HEK293 (cell line): ENCODE measurements around the gene EIF4G1.
"Not testable (repeated sequence)": the region's sequence is repeated elsewhere in the genome, so short reads cannot be mapped to it uniquely, and the experiment has no call there.

Experiments
- CTCF ChIA-PET: fragments of 350-600 bp; formaldehyde crosslinking; extraction: SDS; loops from one replicate; lab custom pipeline; 2021; ENCODE audit warnings: antibody characterized with exemption; lab: Yijun Ruan, JAX
- POLR2A ChIA-PET: fragments of 300-600 bp; formaldehyde crosslinking; extraction: SDS; loops from one replicate; lab custom pipeline; 2020; ENCODE audit warnings: antibody characterized with exemption, inconsistent platforms; lab: Yijun Ruan, JAX
- H3K27ac ChIP-seq: fragments of 200-500 bp; sonication (Bioruptor generic); 2 replicates; pipeline ENCODE4 v1.5.1; 2014; ENCODE audit warnings: low read depth, low read length, control low read depth, inconsistent platforms; ENCODE audit errors: extremely low read depth
- H3K36me3 ChIP-seq, 2 experiments: fragments of 200-500 bp in 1 of 2; sonication (Bioruptor generic) in 1 of 2; 1 replicate in 1 of 2; 2 replicates in 1 of 2; pipeline ENCODE4 v1.5.1; 2014 to 2017; ENCODE audit warnings: inconsistent platforms in 2 of 2, low read length in 2 of 2; ENCODE audit not compliant: control insufficient read depth in 2 of 2, insufficient read depth in 1 of 2
- H3K4me1 ChIP-seq: fragments of 200-500 bp; sonication (Bioruptor generic); 2 replicates; pipeline ENCODE4 v1.5.1; 2014; ENCODE audit warnings: mild to moderate bottlenecking, low read length, inconsistent platforms; ENCODE audit not compliant: control insufficient read depth, insufficient read depth
- H3K4me3 ChIP-seq: 2 replicates; pipeline ENCODE4 v1.5.1; 2011; ENCODE audit warnings: low read depth, mild to moderate bottlenecking, control low read depth, low read length, moderate library complexity
- H3K9me3 ChIP-seq: fragments of 200-500 bp; sonication (Bioruptor generic); 2 replicates; pipeline ENCODE4 v1.5.1; 2014; ENCODE audit warnings: low read depth, low read length, inconsistent platforms; ENCODE audit not compliant: control insufficient read depth, insufficient read depth
- EGR2 ChIP-seq: fragments of 450-650 bp; formaldehyde crosslinking; IDR thresholded peaks from 2 replicates; pipeline ENCODE4 v1.5.1; 2016; ENCODE audit warnings: low read depth, missing biosample characterization, missing genetic modification characterization
- GLIS2 ChIP-seq: fragments of 450-650 bp; formaldehyde crosslinking; IDR thresholded peaks from 2 replicates; pipeline ENCODE4 v1.5.1; 2016; ENCODE audit warnings: missing biosample characterization, missing genetic modification characterization
- KLF10 ChIP-seq: fragments of 450-650 bp; IDR thresholded peaks from 2 replicates; pipeline ENCODE4 v1.5.1; 2018; ENCODE audit warnings: missing biosample characterization, mild to moderate bottlenecking, missing genetic modification characterization
- RBAK ChIP-seq: fragments of 450-650 bp; formaldehyde crosslinking; IDR thresholded peaks from 2 replicates; pipeline ENCODE4 v1.5.1; 2016; ENCODE audit warnings: missing biosample characterization, missing genetic modification characterization
- SP2 ChIP-seq: fragments of 450-650 bp; formaldehyde crosslinking; IDR thresholded peaks from 2 replicates; pipeline ENCODE4 v1.5.1; 2016; ENCODE audit warnings: missing biosample characterization, missing genetic modification characterization
- SP3 ChIP-seq: fragments of 450-650 bp; formaldehyde crosslinking; IDR thresholded peaks from 2 replicates; pipeline ENCODE4 v1.5.1; 2016; ENCODE audit warnings: missing biosample characterization, missing genetic modification characterization
- ZBTB11 ChIP-seq: fragments of 450-650 bp; formaldehyde crosslinking; conservative IDR thresholded peaks from 2 replicates; pipeline ENCODE4 v1.5.1; 2016; ENCODE audit warnings: low read depth, missing biosample characterization, missing genetic modification characterization
- ZBTB20 ChIP-seq: fragments of 450-650 bp; formaldehyde crosslinking; IDR thresholded peaks from 2 replicates; pipeline ENCODE4 v1.5.1; 2016; ENCODE audit warnings: missing biosample characterization, missing genetic modification characterization
- ZNF133 ChIP-seq: fragments of 450-650 bp; formaldehyde crosslinking; IDR thresholded peaks from 2 replicates; pipeline ENCODE4 v1.5.1; 2016; ENCODE audit warnings: missing biosample characterization, missing genetic modification characterization
- ZNF157 ChIP-seq: fragments of 450-650 bp; formaldehyde crosslinking; IDR thresholded peaks from 2 replicates; pipeline ENCODE4 v1.5.1; 2016; ENCODE audit warnings: missing biosample characterization, missing genetic modification characterization
- ZNF24 ChIP-seq: fragments of 450-650 bp; formaldehyde crosslinking; IDR thresholded peaks from 2 replicates; pipeline ENCODE4 v1.5.1; 2016; ENCODE audit warnings: missing biosample characterization, missing genetic modification characterization
- ZNF623 ChIP-seq: fragments of 450-650 bp; formaldehyde crosslinking; IDR thresholded peaks from 2 replicates; pipeline ENCODE4 v1.5.1; 2016; ENCODE audit warnings: missing biosample characterization, missing genetic modification characterization
- ZNF768 ChIP-seq: fragments of 450-650 bp; formaldehyde crosslinking; IDR thresholded peaks from 2 replicates; pipeline ENCODE4 v1.5.1; 2018; ENCODE audit warnings: missing biosample characterization, mild to moderate bottlenecking, missing genetic modification characterization
- TF ChIP-seq, protein P1 (sequence below): fragments of 450-650 bp; formaldehyde crosslinking; IDR thresholded peaks from 2 replicates; pipeline ENCODE4 v1.5.1; 2016; ENCODE audit warnings: missing biosample characterization, missing genetic modification characterization
- TF ChIP-seq, protein P2 (sequence below): fragments of 450-650 bp; formaldehyde crosslinking; IDR thresholded peaks from 2 replicates; pipeline ENCODE4 v1.5.1; 2016; ENCODE audit warnings: missing biosample characterization, missing genetic modification characterization, borderline replicate concordance

Gene EIF4G1

DNA sequence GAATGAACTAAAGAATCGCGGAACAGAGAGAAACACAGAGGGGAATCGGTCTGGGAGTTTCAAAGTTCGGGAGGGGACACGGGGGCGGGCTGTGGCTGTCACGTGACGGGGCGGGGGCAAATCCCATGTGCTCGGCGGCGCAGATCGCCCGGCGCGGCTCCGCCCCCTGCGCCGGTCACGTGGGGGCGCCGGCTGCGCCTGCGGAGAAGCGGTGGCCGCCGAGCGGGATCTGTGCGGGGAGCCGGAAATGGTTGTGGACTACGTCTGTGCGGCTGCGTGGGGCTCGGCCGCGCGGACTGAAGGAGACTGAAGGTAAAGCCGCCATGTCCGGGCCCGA lies at the start of gene EIF4G1:
TSS of gene EIF4G1 (plus strand) at position 244 of the 337 bp plus-strand sequence. CDS start 1,191 bp downstream, outside the sequence.
- no peak for TF ChIP-seq KLF10 (tag by site-specific recombination)
- TF ChIP-seq ZBTB20 (tag by site-specific recombination) = 0 out of 2 replicates have a peak, but pooled peaks have one; percentile 22
- peak; percentile 44 for TF ChIP-seq SP2 (tag by site-specific recombination)
- TF ChIP-seq GLIS2 (tag by site-specific recombination) = peak; percentile 58; the same call in 1 of the 2 replicates
- TF ChIP-seq ZNF24 (tag by site-specific recombination) = no peak
- no peak for TF ChIP-seq RBAK
- TF ChIP-seq SP3 (tag by site-specific recombination) = peak; percentile 51
- TF ChIP-seq ZBTB11 (tag by site-specific recombination) = 0 out of 2 replicates have a peak, but pooled peaks have one; percentile 16
- TF ChIP-seq, protein P1, sequence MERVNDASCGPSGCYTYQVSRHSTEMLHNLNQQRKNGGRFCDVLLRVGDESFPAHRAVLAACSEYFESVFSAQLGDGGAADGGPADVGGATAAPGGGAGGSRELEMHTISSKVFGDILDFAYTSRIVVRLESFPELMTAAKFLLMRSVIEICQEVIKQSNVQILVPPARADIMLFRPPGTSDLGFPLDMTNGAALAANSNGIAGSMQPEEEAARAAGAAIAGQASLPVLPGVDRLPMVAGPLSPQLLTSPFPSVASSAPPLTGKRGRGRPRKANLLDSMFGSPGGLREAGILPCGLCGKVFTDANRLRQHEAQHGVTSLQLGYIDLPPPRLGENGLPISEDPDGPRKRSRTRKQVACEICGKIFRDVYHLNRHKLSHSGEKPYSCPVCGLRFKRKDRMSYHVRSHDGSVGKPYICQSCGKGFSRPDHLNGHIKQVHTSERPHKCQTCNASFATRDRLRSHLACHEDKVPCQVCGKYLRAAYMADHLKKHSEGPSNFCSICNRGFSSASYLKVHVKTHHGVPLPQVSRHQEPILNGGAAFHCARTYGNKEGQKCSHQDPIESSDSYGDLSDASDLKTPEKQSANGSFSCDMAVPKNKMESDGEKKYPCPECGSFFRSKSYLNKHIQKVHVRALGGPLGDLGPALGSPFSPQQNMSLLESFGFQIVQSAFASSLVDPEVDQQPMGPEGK (tag by site-specific recombination) = peak; percentile 76
- TF ChIP-seq ZNF623 = no peak
- ChIA-PET POLR2A (no interaction called here), CTCF (no interaction called here)
- Histone ChIP-seq H3K27ac (peak within 1 kb of the TSS; percentile 100), H3K9me3 (no peaks in the 10 kb centered on the region), H3K4me3 (peak within 1 kb of the TSS; percentile 96), H3K4me1 (peaks cover 4% of the 10 kb centered on the region; the same call in 1 of the 2 replicates), H3K36me3 (peaks cover 16 to 47% of the 10 kb centered on the region in 2 experiments)

DNA sequence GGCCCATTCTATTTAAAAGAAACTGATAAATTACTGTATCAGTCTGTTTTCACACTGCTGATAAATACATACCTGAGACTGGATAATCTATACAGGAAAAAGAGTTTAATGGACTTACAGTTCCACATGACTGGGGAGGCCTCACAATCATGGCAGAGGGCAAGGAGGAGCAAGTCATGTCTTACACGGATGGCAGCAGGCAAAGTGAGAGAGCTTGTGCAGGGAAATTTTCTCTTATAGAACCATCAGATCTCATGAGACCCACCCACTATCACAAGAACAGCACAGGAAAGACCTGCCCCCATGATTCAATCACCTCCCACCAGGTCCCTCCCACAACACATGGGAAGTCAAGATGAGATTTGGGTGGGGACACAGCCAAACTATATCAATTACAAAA lies 47.2 kb upstream of the EIF4G1 start:
- H3K9me3 ChIP-seq, H3K4me1 ChIP-seq, H3K36me3 ChIP-seq, H3K27ac ChIP-seq, H3K4me3 ChIP-seq, POLR2A ChIA-PET, CTCF ChIA-PET: not testable (repeated sequence)
- 0 out of 2 replicates have a peak, but pooled peaks have one; percentile 10 for TF ChIP-seq EGR2 (tag by site-specific recombination)

- TF ChIP-seq ZNF768 (tag by site-specific recombination) = no peak
- TF ChIP-seq ZNF157 (tag by site-specific recombination) = no peak
- TF ChIP-seq, protein P2, sequence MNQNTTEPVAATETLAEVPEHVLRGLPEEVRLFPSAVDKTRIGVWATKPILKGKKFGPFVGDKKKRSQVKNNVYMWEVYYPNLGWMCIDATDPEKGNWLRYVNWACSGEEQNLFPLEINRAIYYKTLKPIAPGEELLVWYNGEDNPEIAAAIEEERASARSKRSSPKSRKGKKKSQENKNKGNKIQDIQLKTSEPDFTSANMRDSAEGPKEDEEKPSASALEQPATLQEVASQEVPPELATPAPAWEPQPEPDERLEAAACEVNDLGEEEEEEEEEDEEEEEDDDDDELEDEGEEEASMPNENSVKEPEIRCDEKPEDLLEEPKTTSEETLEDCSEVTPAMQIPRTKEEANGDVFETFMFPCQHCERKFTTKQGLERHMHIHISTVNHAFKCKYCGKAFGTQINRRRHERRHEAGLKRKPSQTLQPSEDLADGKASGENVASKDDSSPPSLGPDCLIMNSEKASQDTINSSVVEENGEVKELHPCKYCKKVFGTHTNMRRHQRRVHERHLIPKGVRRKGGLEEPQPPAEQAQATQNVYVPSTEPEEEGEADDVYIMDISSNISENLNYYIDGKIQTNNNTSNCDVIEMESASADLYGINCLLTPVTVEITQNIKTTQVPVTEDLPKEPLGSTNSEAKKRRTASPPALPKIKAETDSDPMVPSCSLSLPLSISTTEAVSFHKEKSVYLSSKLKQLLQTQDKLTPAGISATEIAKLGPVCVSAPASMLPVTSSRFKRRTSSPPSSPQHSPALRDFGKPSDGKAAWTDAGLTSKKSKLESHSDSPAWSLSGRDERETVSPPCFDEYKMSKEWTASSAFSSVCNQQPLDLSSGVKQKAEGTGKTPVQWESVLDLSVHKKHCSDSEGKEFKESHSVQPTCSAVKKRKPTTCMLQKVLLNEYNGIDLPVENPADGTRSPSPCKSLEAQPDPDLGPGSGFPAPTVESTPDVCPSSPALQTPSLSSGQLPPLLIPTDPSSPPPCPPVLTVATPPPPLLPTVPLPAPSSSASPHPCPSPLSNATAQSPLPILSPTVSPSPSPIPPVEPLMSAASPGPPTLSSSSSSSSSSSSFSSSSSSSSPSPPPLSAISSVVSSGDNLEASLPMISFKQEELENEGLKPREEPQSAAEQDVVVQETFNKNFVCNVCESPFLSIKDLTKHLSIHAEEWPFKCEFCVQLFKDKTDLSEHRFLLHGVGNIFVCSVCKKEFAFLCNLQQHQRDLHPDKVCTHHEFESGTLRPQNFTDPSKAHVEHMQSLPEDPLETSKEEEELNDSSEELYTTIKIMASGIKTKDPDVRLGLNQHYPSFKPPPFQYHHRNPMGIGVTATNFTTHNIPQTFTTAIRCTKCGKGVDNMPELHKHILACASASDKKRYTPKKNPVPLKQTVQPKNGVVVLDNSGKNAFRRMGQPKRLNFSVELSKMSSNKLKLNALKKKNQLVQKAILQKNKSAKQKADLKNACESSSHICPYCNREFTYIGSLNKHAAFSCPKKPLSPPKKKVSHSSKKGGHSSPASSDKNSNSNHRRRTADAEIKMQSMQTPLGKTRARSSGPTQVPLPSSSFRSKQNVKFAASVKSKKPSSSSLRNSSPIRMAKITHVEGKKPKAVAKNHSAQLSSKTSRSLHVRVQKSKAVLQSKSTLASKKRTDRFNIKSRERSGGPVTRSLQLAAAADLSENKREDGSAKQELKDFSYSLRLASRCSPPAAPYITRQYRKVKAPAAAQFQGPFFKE (tag by site-specific recombination) = no peak
- peak; percentile 62 for TF ChIP-seq ZNF133 (tag by site-specific recombination)
- Histone ChIP-seq H3K4me1 (no peaks in the 10 kb centered on the region), H3K4me3 (no peak overlapping the region), H3K36me3 (no peaks in the 10 kb centered on the region), H3K9me3 (no peaks in the 10 kb centered on the region), H3K27ac (no peak overlapping the region)
- POLR2A ChIA-PET = no interaction called here
- CTCF ChIA-PET = interaction anchor here (0.6 to 1.8 kb wide), 3 partner anchors 17 to 47 kb away, joined by 3 to 7 read pairs (median 3); no protein-coding TSS in a partner anchor
Observed at GRCh38 chr3:184272269-184272668, 42.1 kb upstream of the EIF4G1 start.
